NCI-H1417 treated with DMSO at 0.1 percent for 48 hours (cell line): ENCODE results near the gene SYT9.

Source experiments
- DNase-seq: peaks from one replicate; lab custom pipeline; 2025; lab: John Stamatoyannopoulos, UW

Gene SYT9

GRCh38 chr11:7251836-7252682 is at the start of gene SYT9:
SYT9 (plus strand) TSS chr11:7251904; CDS start chr11:7252187, 283 bp downstream.
- DNase-seq = no peak

- no peak for DNase-seq
Observed at GRCh38 chr11:7202412-7202811, 49.3 kb upstream of the SYT9 start.

- no peak for DNase-seq
Observed at GRCh38 chr11:7204778-7205177, 46.9 kb upstream of the SYT9 start.

- DNase-seq = no peak
Observed at GRCh38 chr11:7208391-7208790, 43.3 kb upstream of the SYT9 start.

- DNase-seq = no peak
Observed at GRCh38 chr11:7219491-7219890, 32.2 kb upstream of the SYT9 start.

- no peak for DNase-seq
Observed at GRCh38 chr11:7220636-7221035, 31.1 kb upstream of the SYT9 start.

GRCh38 chr11:7222619-7223018 is 29.1 kb upstream of the SYT9 start:
- DNase-seq = no peak

GRCh38 chr11:7239877-7240276 is 11.8 kb upstream of the SYT9 start:
- DNase-seq = no peak

GRCh38 chr11:7245341-7245740 is 6.4 kb upstream of the SYT9 start:
- DNase-seq = no peak

- DNase-seq = no peak
Observed at GRCh38 chr11:7246179-7246578, 5.5 kb upstream of the SYT9 start.

- DNase-seq = no peak
Observed at GRCh38 chr11:7250166-7250565, 1.5 kb upstream of the SYT9 start.

- no peak for DNase-seq
Observed at GRCh38 chr11:7251487-7251835, 243 bp upstream of the SYT9 start.

GRCh38 chr11:7252683-7253213 is 1.0 kb downstream of the SYT9 start:
- DNase-seq = no peak

GRCh38 chr11:7253800-7254199 is 2.1 kb downstream of the SYT9 start:
- no peak for DNase-seq

- no peak for DNase-seq
Observed at GRCh38 chr11:7254731-7255291, 3.1 kb downstream of the SYT9 start.

- no peak for DNase-seq
Observed at GRCh38 chr11:7256943-7257342, 5.2 kb downstream of the SYT9 start.

GRCh38 chr11:7257724-7258123 is 6.0 kb downstream of the SYT9 start:
- no peak for DNase-seq

- no peak for DNase-seq
Observed at GRCh38 chr11:7261578-7261977, 9.9 kb downstream of the SYT9 start.

- DNase-seq = no peak
Observed at GRCh38 chr11:7262672-7263071, 11.0 kb downstream of the SYT9 start.

GRCh38 chr11:7263842-7264241 is 12.1 kb downstream of the SYT9 start:
- DNase-seq = no peak

- no peak for DNase-seq
Observed at GRCh38 chr11:7268758-7269157, 17.1 kb downstream of the SYT9 start.

GRCh38 chr11:7270233-7270865 is 18.6 kb downstream of the SYT9 start:
- DNase-seq = no peak

- no peak for DNase-seq
Observed at GRCh38 chr11:7272373-7272772, 20.7 kb downstream of the SYT9 start.
